Right lobe of liver (tissue), 4 donors: ENCODE results near the gene GARIN5A.

Source experiments
- POLR2A ChIP-seq: fragments of 450-650 bp; IDR thresholded peaks from one replicate; pipeline ENCODE4 v1.6.1; 2017; ENCODE audit warnings: antibody characterized with exemption, mild to moderate bottlenecking
- TF ChIP-seq, protein P1 (sequence below), 4 donors: fragments of 200-600 bp in 3 of 4; fragments of 450-650 bp in 1 of 4; IDR thresholded peaks; one replicate each; pipeline versions ENCODE4 v1.5.1 to v1.8.0; 2016 to 2022; ENCODE audit warnings: antibody characterized with exemption in 4 of 4, mild to moderate bottlenecking in 2 of 4
- donor health status: DM: no; HTN: no; CAD: no.
- donor health status: DM: no; HTN: no; CAD: no.
- donor health status: DM: no; HTN: yes; CAD: no.

GRCh38 chr19:50498219-50499056 is 21.8 kb upstream of the GARIN5A start:
- no peak for TF ChIP-seq POLR2A
- TF ChIP-seq, protein P1, sequence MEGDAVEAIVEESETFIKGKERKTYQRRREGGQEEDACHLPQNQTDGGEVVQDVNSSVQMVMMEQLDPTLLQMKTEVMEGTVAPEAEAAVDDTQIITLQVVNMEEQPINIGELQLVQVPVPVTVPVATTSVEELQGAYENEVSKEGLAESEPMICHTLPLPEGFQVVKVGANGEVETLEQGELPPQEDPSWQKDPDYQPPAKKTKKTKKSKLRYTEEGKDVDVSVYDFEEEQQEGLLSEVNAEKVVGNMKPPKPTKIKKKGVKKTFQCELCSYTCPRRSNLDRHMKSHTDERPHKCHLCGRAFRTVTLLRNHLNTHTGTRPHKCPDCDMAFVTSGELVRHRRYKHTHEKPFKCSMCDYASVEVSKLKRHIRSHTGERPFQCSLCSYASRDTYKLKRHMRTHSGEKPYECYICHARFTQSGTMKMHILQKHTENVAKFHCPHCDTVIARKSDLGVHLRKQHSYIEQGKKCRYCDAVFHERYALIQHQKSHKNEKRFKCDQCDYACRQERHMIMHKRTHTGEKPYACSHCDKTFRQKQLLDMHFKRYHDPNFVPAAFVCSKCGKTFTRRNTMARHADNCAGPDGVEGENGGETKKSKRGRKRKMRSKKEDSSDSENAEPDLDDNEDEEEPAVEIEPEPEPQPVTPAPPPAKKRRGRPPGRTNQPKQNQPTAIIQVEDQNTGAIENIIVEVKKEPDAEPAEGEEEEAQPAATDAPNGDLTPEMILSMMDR (IDR thresholded peaks at IDR 0.05), result no peak
